Suprapubic skin (tissue), 3 donors: ENCODE results near the gene TMOD1.

Experiments
- POLR2A ChIP-seq, 2 donors: fragments of 450-650 bp; IDR thresholded peaks; one replicate each; pipeline ENCODE4 v1.6.1; 2017; ENCODE audit warnings: antibody characterized with exemption in 2 of 2, mild to moderate bottlenecking in 2 of 2, moderate library complexity in 2 of 2
- TF ChIP-seq, protein P1 (sequence below), 2 donors: fragments of 200-600 bp in 1 of 2; fragments of 450-650 bp in 1 of 2; sonication (generic) in 1 of 2; IDR thresholded peaks; one replicate each; pipeline ENCODE4 v1.5.1; 2016 to 2019; ENCODE audit warnings: antibody characterized with exemption in 2 of 2, mild to moderate bottlenecking in 1 of 2, moderate library complexity in 1 of 2

DNA sequence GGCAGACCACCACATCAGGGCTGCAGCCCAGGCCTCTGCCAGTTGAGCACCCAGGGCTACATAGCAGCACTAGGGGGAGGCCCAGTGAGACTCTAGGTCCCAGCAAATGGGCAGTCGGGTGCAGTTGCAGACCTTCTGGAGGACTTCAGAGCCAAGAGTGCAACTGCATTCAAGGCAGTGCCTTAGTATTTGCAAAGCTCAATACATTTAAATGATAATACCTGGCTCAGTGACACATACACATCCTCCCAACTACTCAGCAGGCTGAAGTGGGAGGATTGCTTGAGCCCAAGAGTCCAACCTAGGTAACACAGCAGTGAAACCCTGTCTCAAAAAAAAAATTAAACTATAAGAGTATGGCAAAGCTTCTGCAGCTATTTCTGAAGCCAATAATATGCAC lies 38.6 kb upstream of the TMOD1 start:
- TF ChIP-seq, protein P1, sequence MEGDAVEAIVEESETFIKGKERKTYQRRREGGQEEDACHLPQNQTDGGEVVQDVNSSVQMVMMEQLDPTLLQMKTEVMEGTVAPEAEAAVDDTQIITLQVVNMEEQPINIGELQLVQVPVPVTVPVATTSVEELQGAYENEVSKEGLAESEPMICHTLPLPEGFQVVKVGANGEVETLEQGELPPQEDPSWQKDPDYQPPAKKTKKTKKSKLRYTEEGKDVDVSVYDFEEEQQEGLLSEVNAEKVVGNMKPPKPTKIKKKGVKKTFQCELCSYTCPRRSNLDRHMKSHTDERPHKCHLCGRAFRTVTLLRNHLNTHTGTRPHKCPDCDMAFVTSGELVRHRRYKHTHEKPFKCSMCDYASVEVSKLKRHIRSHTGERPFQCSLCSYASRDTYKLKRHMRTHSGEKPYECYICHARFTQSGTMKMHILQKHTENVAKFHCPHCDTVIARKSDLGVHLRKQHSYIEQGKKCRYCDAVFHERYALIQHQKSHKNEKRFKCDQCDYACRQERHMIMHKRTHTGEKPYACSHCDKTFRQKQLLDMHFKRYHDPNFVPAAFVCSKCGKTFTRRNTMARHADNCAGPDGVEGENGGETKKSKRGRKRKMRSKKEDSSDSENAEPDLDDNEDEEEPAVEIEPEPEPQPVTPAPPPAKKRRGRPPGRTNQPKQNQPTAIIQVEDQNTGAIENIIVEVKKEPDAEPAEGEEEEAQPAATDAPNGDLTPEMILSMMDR (IDR thresholded peaks at IDR 0.05) = no peak
- TF ChIP-seq POLR2A (IDR thresholded peaks at IDR 0.05) = no peak
